ENCODE results near the gene EP400.
"Not testable (repeated sequence)": the region's sequence is repeated elsewhere in the genome, so short reads cannot be mapped to it uniquely, and the experiment has no call there.

EP400 gene

GRCh38 chr12:132095520-132096409, 146.0 kb downstream of the EP400 start:
- H3K4me3 ChIP-seq (ENCODE audit: low read length) = no peak overlapping the region
- no peak for TF ChIP-seq ZNF274 (IDR thresholded peaks at IDR 0.05; ENCODE audit: low read depth, low read length)

DNA sequence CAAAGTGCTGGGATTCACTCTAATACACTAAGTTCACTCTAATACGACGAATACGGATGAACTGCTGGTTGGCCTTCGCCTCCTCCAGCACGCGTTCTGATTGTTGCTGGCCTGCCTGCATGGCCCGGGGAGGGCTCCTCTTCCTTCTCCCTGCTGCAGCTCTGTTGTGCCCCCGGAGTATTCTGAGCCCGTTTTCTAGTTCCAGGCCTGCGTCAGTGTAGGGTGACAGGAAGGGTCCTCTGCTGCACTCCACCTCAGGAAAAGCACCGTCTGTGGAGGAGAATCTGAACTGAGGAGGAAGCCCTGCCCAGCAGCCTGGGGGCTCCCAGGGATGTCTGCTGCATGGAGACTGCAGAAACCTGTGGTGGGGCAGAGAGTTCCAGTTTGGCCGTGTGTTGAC, 150.0 kb downstream of the EP400 start:
- TF ChIP-seq ZNF274 (IDR thresholded peaks at IDR 0.05; ENCODE audit: low read depth, low read length) = no peak
- no peak overlapping the region for H3K4me3 ChIP-seq (ENCODE audit: low read length)

GRCh38 chr12:132100306-132101065, 150.7 kb downstream of the EP400 start:
- H3K4me3 ChIP-seq (ENCODE audit: low read length) = no peak overlapping the region
- TF ChIP-seq ZNF274 (IDR thresholded peaks at IDR 0.05; ENCODE audit: low read depth, low read length) = no peak

- H3K4me3 ChIP-seq (ENCODE audit: low read length) = no peak overlapping the region
- TF ChIP-seq ZNF274 (IDR thresholded peaks at IDR 0.05; ENCODE audit: low read depth, low read length) = no peak
Observed at GRCh38 chr12:132102297-132102696, 152.6 kb downstream of the EP400 start.

DNA sequence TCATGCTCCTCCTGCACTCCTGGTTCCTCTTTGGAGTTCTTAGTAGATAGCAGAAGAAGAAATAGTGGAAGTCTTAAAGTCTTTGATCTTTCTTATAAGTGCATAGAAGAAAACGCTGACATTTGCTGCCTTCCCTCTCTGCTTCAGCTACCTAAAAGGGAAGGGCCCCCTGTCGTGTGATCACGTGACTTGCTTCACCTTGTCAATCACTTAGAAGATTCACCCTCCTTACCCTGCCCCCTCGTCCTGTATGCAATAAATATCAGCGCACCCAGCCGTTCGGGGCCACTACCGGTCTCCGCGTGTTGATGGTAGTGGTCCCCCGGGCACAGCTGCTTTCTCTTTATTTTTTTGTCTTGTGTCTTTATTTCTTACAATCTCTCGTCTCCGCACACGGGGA, 153.3 kb downstream of the EP400 start:
- H3K4me3 ChIP-seq (ENCODE audit: low read length) = not testable (repeated sequence)

DNA sequence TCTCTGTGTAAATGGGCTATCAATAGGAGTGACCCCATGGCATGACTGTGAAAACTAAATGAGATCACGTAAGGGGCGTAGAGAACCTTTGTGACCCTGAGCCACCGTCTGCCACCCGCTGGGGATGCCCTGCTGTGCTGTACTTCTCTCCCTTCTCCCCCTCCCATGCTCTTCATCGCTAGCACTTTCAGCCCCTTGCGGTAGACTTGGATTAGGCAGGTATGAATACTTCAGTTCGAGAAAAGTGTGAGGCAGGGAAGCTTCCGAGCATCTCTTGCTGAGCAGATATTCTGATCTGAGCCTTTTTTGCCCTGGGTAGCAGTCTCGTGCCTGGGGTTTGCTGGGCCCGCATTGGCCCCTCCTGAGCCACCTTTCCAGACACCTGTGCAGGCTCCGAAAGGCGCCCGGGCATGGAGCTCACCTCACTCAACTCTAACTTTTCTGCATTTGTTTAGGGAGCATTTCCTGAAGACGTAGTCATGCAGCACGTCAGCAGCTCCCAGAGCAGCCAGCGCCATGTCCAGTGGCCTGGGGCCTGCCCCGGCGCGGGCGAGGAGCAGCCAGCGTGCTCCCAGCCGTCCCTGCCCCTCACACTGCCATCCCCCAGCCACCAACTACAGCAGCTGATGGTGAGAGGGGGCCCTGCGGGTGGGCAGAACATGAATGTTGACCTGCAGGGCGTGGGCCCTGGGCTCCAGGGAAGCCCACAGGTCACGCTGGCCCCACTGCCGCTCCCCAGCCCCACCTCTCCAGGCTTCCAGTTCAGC, 154.0 kb downstream of the EP400 start:
- H3K4me3 ChIP-seq (ENCODE audit: low read length) = no peak overlapping the region
- no peak for TF ChIP-seq ZNF274 (IDR thresholded peaks at IDR 0.05; ENCODE audit: low read depth, low read length)

- no peak overlapping the region for H3K4me3 ChIP-seq (ENCODE audit: low read length)
- no peak for TF ChIP-seq ZNF274 (IDR thresholded peaks at IDR 0.05; ENCODE audit: low read depth, low read length)
Observed at GRCh38 chr12:132105467-132105866, 155.7 kb downstream of the EP400 start.

- no peak overlapping the region for H3K4me3 ChIP-seq (ENCODE audit: low read length)
- TF ChIP-seq ZNF274 (IDR thresholded peaks at IDR 0.05; ENCODE audit: low read depth, low read length) = no peak
Observed at GRCh38 chr12:132106921-132107320, 157.2 kb downstream of the EP400 start.

GRCh38 chr12:132108211-132108832, 158.6 kb downstream of the EP400 start:
- TF ChIP-seq ZNF274 (IDR thresholded peaks at IDR 0.05; ENCODE audit: low read depth, low read length) = no peak
- H3K4me3 ChIP-seq (ENCODE audit: low read length) = no peak overlapping the region

- TF ChIP-seq ZNF274 (IDR thresholded peaks at IDR 0.05; ENCODE audit: low read depth, low read length) = no peak
- no peak overlapping the region for H3K4me3 ChIP-seq (ENCODE audit: low read length)
Observed at GRCh38 chr12:132109741-132110140, 160.0 kb downstream of the EP400 start.

DNA sequence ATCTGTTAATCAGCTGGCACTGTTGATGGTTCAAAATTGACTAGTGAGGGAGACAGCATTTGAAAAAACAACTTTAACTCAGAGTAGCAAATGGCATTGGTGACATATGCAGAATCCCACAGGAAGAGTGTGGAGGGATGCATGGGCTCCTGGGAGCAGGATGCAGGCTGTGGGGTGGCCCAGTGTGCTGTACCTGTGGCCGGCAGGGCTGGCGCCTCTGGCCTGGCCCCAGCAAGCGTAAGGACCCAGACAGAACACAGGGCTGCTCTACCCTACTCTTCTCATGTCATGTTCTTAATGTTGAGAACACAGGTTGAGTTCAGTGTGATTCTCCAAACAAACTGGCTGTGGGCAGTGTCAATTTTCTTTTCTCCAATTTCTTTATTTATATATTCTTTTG, 160.9 kb downstream of the EP400 start:
- no peak overlapping the region for H3K4me3 ChIP-seq (ENCODE audit: low read length)
- no peak for TF ChIP-seq ZNF274 (IDR thresholded peaks at IDR 0.05; ENCODE audit: low read depth, low read length)

- no peak overlapping the region for H3K4me3 ChIP-seq (ENCODE audit: low read length)
- TF ChIP-seq ZNF274 (IDR thresholded peaks at IDR 0.05; ENCODE audit: low read depth, low read length) = no peak
Observed at GRCh38 chr12:132111654-132112304, 162.0 kb downstream of the EP400 start.

- TF ChIP-seq ZNF274 (IDR thresholded peaks at IDR 0.05; ENCODE audit: low read depth, low read length) = no peak
- H3K4me3 ChIP-seq (ENCODE audit: low read length) = no peak overlapping the region
Observed at GRCh38 chr12:132114667-132115066, 164.9 kb downstream of the EP400 start.

Measured in GM08714 (cell line).